Hepatocyte (in vitro differentiated cells): Measurements from ENCODE around the gene PSMD5.

Experiments used
- EZH2 ChIP-seq: fragments of 200-600 bp; sonication (generic); IDR thresholded peaks from 2 replicates; pipeline ENCODE4 v1.6.1; 2016; ENCODE audit warnings: antibody characterized with exemption, mild to moderate bottlenecking, borderline replicate concordance
- TF ChIP-seq, protein P1 (sequence below): fragments of 200-600 bp; sonication (generic); IDR thresholded peaks from 2 replicates; pipeline ENCODE4 v1.5.1; 2016; ENCODE audit warnings: antibody characterized with exemption, mild to moderate bottlenecking; ENCODE audit not compliant: poor library complexity

DNA sequence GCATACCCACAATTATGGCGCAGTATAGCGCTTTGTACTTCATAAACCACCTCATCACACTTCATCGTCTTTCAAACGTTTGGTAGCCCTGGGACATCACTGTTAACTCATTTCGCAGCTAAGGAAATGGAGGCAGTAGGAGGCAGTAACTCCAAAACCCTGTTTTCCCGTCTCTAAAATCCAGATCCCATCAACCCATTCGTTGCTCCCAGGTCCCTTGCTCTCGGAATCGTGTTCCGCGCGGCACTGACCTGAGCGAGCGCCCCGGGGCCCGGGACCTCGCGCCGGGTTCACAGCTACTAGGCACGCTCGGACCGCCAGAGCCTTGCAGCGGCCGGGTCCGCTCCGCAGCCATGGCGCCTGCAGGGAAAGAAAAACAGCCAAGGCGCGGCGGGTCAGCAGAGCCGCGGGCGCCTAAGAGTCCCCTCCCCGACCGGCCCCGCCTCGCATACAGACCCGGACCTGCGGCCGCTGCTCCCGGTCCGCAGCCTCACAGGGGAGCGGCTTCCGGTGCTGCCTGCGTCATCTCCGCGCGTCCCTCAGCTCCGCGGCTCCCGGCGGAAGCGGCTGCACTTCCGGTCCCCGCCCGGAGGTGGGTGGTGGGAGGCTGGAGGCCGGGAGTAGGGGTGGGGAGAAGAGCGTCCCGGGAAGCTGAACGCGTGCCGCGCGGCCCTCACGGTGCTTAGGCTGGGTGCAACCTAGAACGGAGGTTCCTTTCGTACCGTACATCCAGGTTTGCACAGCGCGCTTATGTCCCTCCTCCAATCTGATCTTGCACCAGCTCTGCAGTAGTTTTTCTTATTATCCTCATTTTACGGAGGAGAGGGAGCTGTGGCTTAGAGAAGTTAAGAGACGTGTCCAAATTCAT lies 49.6 kb downstream of the PSMD5 start, which contains the start of gene FBXW2:
- TF ChIP-seq, protein P1, sequence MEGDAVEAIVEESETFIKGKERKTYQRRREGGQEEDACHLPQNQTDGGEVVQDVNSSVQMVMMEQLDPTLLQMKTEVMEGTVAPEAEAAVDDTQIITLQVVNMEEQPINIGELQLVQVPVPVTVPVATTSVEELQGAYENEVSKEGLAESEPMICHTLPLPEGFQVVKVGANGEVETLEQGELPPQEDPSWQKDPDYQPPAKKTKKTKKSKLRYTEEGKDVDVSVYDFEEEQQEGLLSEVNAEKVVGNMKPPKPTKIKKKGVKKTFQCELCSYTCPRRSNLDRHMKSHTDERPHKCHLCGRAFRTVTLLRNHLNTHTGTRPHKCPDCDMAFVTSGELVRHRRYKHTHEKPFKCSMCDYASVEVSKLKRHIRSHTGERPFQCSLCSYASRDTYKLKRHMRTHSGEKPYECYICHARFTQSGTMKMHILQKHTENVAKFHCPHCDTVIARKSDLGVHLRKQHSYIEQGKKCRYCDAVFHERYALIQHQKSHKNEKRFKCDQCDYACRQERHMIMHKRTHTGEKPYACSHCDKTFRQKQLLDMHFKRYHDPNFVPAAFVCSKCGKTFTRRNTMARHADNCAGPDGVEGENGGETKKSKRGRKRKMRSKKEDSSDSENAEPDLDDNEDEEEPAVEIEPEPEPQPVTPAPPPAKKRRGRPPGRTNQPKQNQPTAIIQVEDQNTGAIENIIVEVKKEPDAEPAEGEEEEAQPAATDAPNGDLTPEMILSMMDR = no peak
- TF ChIP-seq EZH2 = no peak
